Memory B cell (primary cell): Measurements from ENCODE around the gene RABGAP1L.
"Not testable (repeated sequence)": the region's sequence is repeated elsewhere in the genome, so short reads cannot be mapped to it uniquely, and the experiment has no call there.

ENCODE experiments used
- ATAC-seq: fragments of 150-1000 bp; cut with Tn5 transposase; 2 replicates; pipeline ENCODE4 v1.10.0; 2021; ENCODE audit warnings: low read depth, mild to moderate bottlenecking, moderate library complexity
- DNase-seq, 2 donors: peaks; one replicate each; pipeline ENCODE4 v3.0.0; 2022; ENCODE audit warnings: low spot score in 2 of 2
- H3K27ac Mint-ChIP-seq: one replicate; pipeline ENCODE4 v1.8.0; 2022; ENCODE audit warnings: mild to moderate bottlenecking, moderate library complexity, mixed read lengths
- H3K27me3 Mint-ChIP-seq: one replicate; pipeline ENCODE4 v1.8.0; 2022; ENCODE audit warnings: mixed read lengths
- H3K36me3 Mint-ChIP-seq: one replicate; pipeline ENCODE4 v1.8.0; 2022; ENCODE audit warnings: mild to moderate bottlenecking, mixed read lengths
- H3K4me1 Mint-ChIP-seq: one replicate; pipeline ENCODE4 v1.8.0; 2022; ENCODE audit warnings: mixed read lengths
- H3K4me3 Mint-ChIP-seq: one replicate; pipeline ENCODE4 v1.8.0; 2022; ENCODE audit warnings: mild to moderate bottlenecking, moderate library complexity, mixed read lengths
- H3K9me3 Mint-ChIP-seq: one replicate; pipeline ENCODE4 v1.8.0; 2022; ENCODE audit warnings: mixed read lengths

The RABGAP1L gene

DNA sequence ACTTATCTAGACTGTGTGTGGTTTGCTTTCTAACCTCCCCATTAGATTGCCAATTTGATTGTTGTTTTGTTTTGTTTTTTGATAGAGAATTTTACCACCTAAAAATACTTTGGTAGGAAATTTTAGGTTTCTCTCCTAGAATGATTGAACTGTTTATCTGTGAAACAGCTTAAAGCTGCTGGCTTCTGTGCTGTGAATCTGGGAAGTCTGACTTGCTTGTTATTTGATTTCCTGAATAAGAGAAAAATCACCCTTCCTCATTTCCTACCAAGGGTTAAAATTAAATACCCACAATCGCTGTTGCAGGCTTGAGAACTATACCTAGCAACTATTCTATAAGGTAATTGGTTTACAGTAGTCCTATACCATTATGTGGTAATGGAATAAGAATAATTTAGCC lies 641.6 kb downstream of the RABGAP1L start:
- Mint-ChIP-seq H3K4me1 (peaks cover 4% of the 10 kb centered on the region), H3K36me3 (no peaks in the 10 kb centered on the region), H3K27me3 (no peaks in the 10 kb centered on the region), H3K27ac (no peak overlapping the region), H3K4me3 (no peak overlapping the region), H3K9me3 (no peaks in the 10 kb centered on the region)
- DNase-seq, result no peak
- ATAC-seq, result no peak

DNA sequence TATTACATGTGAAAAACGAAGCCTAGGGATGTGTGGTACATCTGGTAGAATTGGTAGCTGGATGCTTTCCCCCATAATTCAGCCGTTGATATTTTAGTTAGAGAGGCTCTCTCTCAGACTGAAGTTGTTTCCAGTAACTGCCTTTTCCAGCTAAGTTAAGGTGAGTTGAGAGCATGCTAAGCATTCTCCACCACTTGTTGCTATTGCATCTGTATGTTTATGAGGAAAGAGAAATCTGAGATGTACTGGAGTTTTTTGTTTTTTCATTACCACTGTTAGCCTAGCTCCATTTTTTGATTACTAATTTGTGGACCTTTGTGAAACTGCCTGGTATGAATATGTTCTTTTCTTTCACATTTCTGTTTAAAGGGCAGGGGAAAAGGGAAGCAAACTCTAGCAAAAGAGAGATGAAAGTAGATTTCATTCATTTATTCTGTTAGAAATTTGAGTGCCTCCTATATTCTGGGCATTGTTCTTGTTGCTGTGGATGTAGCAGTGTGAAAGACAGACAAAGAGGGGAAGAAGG lies 650.5 kb downstream of the RABGAP1L start:
- Mint-ChIP-seq H3K27ac (peak overlapping the region; percentile 21), H3K4me1 (peaks cover 8% of the 10 kb centered on the region), H3K27me3 (no peaks in the 10 kb centered on the region), H3K36me3 (peaks cover 10% of the 10 kb centered on the region), H3K9me3 (no peaks in the 10 kb centered on the region), H3K4me3 (no peak overlapping the region)
- no peak for DNase-seq
- ATAC-seq, result no peak

DNA sequence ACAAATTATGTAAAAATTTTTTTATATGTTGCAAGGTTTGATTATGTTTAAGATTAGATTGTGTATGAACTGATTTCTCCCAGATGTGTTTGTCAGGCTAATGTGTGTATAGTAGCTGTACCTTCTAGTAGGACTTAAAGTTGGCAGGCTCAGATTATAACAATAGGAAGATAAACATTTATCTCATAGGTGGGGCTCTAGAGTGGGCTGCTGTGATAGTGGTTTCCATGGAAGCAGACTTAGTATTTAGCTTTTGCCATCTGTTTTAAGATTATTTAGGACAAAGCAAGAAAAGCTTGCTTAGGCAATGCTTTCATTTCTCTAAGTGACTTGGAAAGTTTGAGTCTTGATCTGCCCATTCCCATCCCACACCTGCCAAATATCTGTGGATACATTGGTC lies 652.7 kb downstream of the RABGAP1L start:
- no peak for DNase-seq
- Mint-ChIP-seq H3K4me3 (no peak overlapping the region), H3K9me3 (no peaks in the 10 kb centered on the region), H3K36me3 (peaks cover 10% of the 10 kb centered on the region), H3K27me3 (no peaks in the 10 kb centered on the region), H3K4me1 (peaks cover 12% of the 10 kb centered on the region), H3K27ac (peak overlapping the region; percentile 45)
- ATAC-seq, result no peak

DNA sequence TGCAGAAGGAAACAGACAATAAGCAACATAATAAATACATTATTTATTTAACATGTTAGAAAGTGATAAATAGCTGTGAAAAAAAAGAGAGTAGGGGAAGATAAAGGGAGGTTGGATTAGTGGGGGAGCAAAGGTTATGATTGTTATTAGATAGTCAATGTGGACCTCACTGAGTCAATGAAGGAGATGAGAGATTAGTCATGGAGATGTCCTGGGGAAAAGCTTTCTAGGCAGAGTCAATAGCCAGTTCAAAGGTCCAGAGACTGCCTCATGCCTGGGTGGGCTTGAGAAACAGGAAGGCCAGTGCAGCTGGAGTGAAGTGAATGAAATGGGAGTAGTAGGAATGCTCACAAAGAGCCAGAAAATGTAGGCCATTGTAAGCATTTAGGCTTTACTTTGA lies 653.3 kb downstream of the RABGAP1L start:
- Mint-ChIP-seq H3K27ac (peak overlapping the region; percentile 45), H3K9me3 (no peaks in the 10 kb centered on the region), H3K27me3 (no peaks in the 10 kb centered on the region), H3K36me3 (peaks cover 13% of the 10 kb centered on the region), H3K4me1 (peaks cover 14% of the 10 kb centered on the region), H3K4me3 (no peak overlapping the region)
- ATAC-seq, result no peak
- DNase-seq, result no peak

DNA sequence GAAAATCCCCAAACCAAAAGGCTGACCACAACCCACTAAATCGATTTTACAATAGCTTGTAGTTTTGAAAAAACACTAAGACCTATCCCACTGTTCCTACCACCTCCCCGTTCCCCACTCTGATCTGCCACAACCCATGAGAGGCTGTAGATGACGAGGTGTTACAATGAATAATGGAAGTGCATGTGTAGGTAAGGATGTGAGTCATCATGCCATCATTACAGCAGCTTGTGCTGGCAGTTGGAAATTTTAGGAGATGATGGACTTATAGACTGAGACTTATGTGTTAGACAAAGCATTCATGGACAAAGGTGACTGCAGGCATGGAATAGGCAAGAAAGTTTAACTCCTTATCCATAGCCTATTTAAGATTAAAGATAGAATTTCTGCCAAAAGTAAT lies 655.7 kb downstream of the RABGAP1L start:
- Mint-ChIP-seq H3K4me3 (no peak overlapping the region), H3K27me3 (no peaks in the 10 kb centered on the region), H3K27ac (peak overlapping the region; percentile 0), H3K36me3 (peaks cover 26% of the 10 kb centered on the region), H3K4me1 (peaks cover 16% of the 10 kb centered on the region), H3K9me3 (no peaks in the 10 kb centered on the region)
- DNase-seq (no peak), ATAC-seq (no peak)

DNA sequence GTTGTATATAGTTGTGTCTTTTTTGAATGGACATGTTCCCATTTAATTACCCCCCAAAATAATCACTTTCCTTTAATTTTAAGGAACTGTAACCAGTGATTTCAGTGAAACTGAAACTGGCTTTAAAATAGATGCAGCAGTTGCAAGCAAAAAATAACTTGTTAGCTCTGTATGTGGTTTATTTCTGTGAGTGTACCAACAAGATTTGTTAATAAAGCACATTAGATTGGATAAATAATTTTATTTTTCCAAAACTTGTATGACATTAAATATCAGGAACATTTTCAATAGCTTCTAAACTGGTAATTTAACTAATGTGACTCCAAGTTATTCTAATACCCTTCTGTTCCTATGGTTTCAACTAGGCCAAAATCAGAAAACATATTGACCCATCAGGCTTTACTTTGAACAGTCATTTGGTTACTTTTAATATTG lies 656.2 kb downstream of the RABGAP1L start:
- ATAC-seq, result peak; percentile 75
- peaks cover 28% of the 10 kb centered on the region for H3K36me3 Mint-ChIP-seq
- DNase-seq, result no peak
- H3K9me3 Mint-ChIP-seq, result no peaks in the 10 kb centered on the region
- no peaks in the 10 kb centered on the region for H3K27me3 Mint-ChIP-seq
- H3K4me1 Mint-ChIP-seq, result peaks cover 14% of the 10 kb centered on the region
- no peak overlapping the region for H3K4me3 Mint-ChIP-seq
- no peak overlapping the region for H3K27ac Mint-ChIP-seq

DNA sequence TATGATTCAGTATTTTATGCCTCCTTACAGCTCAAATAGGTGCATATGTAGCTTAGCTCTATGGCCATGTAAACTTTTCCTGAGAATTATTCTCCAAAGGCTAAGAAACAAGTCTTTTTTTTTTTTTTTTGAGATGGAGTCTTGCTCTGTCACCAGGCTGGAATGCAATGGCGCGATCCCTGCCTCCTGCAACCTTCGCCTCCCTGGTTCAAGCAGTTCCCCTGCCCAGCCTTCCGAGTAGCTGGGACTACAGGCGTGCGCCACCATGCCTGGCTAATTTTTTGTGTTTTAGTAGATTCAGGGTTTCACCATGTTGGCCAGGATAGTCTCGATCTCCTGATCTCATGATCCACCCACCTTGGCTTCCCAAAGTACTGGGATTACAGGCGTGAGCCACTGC lies 657.3 kb downstream of the RABGAP1L start:
- not testable (repeated sequence) for ATAC-seq, H3K27ac Mint-ChIP-seq, H3K9me3 Mint-ChIP-seq, DNase-seq, H3K4me3 Mint-ChIP-seq, H3K27me3 Mint-ChIP-seq
- Mint-ChIP-seq H3K36me3 (peaks cover 31% of the 10 kb centered on the region), H3K4me1 (peaks cover 14% of the 10 kb centered on the region)

DNA sequence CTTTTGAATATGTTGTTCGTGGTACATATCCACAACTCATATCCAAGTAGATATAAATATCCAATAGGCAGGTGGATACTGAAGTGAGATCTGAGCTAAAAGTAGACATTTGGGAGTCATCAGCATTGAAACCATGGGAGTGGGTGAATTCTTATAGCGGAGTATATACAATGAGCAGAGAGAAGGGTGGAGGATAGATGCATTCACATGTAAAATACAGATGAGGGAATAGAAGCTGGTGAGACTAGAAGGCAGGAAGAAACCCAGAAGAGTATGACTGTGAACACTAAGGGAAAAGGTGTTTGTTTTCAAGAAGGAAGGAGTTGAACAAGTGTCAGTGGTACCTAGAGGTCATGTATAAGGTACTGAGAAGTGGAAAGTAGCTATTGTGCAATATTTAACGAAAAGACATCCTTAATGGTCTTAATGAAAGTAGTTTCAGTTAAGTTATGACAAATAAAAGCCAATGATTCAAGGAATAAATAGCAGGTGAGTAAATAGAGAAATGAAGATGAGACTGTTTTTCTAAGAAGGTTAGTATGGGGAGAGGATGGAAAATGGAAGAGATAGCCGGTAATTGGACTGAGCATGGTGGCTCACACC lies 658.8 kb downstream of the RABGAP1L start:
- Mint-ChIP-seq H3K27ac (peak overlapping the region; percentile 8), H3K4me1 (peaks cover 9% of the 10 kb centered on the region), H3K9me3 (no peaks in the 10 kb centered on the region), H3K4me3 (no peak overlapping the region), H3K36me3 (peaks cover 24% of the 10 kb centered on the region), H3K27me3 (no peaks in the 10 kb centered on the region)
- DNase-seq (no peak), ATAC-seq (no peak)

DNA sequence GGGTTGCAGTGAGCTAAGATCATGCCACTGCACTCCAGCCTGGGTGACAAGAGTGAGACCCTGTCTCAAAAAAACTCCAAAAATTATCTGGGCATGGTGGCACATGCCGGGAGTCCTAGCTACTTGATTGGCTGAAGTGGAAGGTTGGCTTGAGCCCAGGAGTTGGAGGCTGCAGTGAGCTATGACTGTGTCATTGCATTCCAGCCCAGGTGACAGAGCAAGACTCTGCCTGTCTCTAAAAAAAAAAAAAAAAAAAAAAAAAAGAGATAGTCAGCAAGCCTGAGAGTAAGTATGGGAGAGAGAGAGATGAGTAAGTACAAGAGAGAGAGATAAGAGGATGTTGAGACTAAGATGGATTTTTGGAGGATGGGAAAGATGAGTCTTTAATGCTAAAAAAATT lies 659.6 kb downstream of the RABGAP1L start:
- Mint-ChIP-seq H3K27ac (no peak overlapping the region), H3K27me3 (no peaks in the 10 kb centered on the region), H3K4me3 (no peak overlapping the region), H3K4me1 (peaks cover 9% of the 10 kb centered on the region), H3K9me3 (no peaks in the 10 kb centered on the region), H3K36me3 (peaks cover 21% of the 10 kb centered on the region)
- DNase-seq (no peak), ATAC-seq (no peak)

DNA sequence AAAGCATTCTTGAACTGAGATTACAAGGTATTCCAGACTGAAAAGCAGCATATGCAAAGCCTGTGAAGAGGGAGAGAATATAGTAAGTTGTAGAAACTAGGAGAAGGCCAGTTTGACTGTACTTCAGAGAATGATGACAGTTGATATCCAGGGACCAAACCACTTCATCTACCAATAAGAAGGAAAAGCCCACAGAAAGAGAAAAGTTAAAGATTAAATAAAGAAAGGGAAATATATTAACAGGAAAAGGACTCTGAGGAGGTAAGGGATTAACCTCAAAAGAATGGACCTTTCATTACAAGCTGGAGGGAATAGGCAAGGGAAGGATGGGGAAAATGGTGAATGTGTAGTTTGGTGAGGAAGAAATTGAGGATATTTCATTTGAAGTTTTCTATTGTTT lies 660.3 kb downstream of the RABGAP1L start:
- DNase-seq (no peak), ATAC-seq (no peak)
- Mint-ChIP-seq H3K4me3 (no peak overlapping the region), H3K27ac (no peak overlapping the region), H3K4me1 (peaks cover 9% of the 10 kb centered on the region), H3K9me3 (no peaks in the 10 kb centered on the region), H3K27me3 (no peaks in the 10 kb centered on the region), H3K36me3 (peaks cover 21% of the 10 kb centered on the region)

DNA sequence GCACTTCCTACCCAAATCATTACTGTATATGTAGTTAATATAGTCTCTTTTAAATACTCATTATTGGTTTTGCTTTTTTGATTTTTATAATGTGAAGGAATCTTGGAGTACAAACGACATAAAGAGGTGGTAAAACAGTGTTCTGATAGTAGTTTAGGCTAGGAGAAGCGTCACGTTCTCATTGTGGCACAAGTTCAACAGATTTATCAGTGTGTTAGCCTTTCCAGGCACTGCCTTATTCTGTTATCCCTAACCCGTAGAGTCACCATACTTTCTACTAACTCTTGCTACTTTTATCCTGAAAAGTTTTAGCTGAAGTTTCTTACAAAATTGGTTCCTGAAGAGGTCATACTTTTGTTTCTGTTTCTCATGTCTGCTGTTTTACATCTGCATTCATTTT lies 665.8 kb downstream of the RABGAP1L start:
- ATAC-seq (no peak), DNase-seq (no peak)
- H3K4me3 Mint-ChIP-seq, result no peak overlapping the region
- H3K9me3 Mint-ChIP-seq, result no peaks in the 10 kb centered on the region
- peaks cover 3% of the 10 kb centered on the region for H3K4me1 Mint-ChIP-seq
- H3K36me3 Mint-ChIP-seq, result peaks cover 15% of the 10 kb centered on the region
- H3K27me3 Mint-ChIP-seq, result no peaks in the 10 kb centered on the region
- H3K27ac Mint-ChIP-seq, result no peak overlapping the region

DNA sequence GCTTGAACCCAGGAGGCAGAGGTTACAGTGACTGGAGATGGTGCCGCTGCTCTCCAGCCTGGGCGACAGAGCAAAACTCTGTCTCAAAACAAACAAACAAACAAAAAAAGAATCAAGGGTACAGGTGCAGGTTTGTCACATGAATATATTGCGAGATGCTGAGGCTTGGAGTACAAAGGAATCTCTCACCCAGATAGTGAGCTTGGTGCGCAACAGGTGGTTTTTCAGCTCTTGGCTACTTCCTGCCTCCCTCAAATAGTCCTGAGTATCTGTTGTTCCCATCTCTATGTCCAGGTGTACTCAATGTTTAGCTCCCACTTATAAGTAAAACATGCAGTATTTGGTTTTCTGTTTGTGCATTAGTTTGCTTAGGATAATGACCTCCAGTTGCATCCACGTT lies 666.5 kb downstream of the RABGAP1L start:
- no peak overlapping the region for H3K4me3 Mint-ChIP-seq
- H3K27me3 Mint-ChIP-seq, result no peaks in the 10 kb centered on the region
- H3K36me3 Mint-ChIP-seq, result peaks cover 13% of the 10 kb centered on the region
- H3K27ac Mint-ChIP-seq, result no peak overlapping the region
- no peaks in the 10 kb centered on the region for H3K9me3 Mint-ChIP-seq
- ATAC-seq (no peak), DNase-seq (no peak)
- peaks cover 3% of the 10 kb centered on the region for H3K4me1 Mint-ChIP-seq

DNA sequence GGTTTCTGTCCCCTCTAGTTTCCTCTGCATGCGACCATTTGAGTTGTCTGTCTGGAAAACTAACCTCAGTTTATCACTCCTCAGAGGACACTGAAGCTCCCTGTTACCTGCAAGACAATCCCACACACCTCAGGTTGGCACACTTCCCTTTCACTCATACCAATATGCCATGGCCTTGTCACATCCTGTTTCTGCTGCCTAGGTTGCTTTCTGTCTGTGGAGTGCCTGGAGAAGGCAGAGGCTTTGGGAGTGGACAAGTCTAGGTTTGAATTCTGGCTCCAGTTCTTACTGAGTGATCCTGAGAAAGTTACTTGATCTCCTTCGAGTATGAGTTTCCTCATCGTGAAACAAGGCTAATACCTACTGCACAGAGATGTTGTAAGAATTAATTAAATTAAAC lies 668.9 kb downstream of the RABGAP1L start:
- Mint-ChIP-seq H3K27me3 (no peaks in the 10 kb centered on the region), H3K36me3 (peaks cover 10% of the 10 kb centered on the region), H3K27ac (no peak overlapping the region), H3K4me1 (peaks cover 9% of the 10 kb centered on the region), H3K9me3 (no peaks in the 10 kb centered on the region), H3K4me3 (no peak overlapping the region)
- no peak for ATAC-seq
- DNase-seq, result no peak

DNA sequence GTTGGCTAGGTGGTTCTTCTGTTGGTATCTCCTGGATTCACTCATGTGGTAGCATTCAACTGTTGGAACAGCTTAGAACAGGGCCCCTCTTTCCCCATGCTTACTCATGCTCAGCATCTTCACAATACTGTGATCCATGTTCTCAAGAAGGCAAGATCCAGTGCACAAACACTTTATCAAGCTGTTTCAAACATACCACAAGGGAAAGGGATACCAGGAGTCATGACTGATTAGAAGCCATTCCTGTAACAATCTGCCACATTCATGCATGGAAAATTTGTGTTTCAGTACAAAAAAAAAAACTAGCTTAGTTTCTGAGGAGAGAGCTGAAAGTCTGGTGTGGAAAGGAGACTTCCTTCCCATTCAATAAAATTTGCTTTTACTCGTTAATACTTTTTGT lies 670.7 kb downstream of the RABGAP1L start:
- DNase-seq (no peak), ATAC-seq (no peak)
- H3K4me3 Mint-ChIP-seq, result no peak overlapping the region
- H3K36me3 Mint-ChIP-seq, result peaks cover 10% of the 10 kb centered on the region
- H3K27ac Mint-ChIP-seq, result no peak overlapping the region
- H3K27me3 Mint-ChIP-seq, result no peaks in the 10 kb centered on the region
- H3K4me1 Mint-ChIP-seq, result peaks cover 9% of the 10 kb centered on the region
- H3K9me3 Mint-ChIP-seq, result no peaks in the 10 kb centered on the region

DNA sequence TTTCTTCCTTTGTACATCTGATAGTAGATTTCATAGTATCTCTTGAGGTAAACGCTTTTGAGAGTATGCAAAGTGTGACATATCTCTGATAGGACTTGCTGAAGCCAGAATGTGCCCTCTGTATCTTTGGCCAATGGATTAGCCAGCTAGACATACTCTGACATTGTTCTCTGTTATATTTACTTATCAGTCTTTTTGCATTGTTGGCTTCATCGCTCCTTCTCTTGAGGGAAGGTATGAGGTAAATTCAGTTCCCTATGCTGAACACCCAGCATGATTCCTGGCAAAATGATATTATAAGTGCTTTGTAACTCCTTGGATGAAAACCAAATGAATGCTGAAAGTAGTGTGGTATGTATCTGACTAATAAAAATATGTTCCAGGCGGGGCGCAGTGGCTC lies 677.2 kb downstream of the RABGAP1L start:
- ATAC-seq (no peak), DNase-seq (no peak)
- no peak overlapping the region for H3K27ac Mint-ChIP-seq
- peaks cover 7% of the 10 kb centered on the region for H3K4me1 Mint-ChIP-seq
- H3K4me3 Mint-ChIP-seq, result no peak overlapping the region
- no peaks in the 10 kb centered on the region for H3K27me3 Mint-ChIP-seq
- H3K36me3 Mint-ChIP-seq, result no peaks in the 10 kb centered on the region
- no peaks in the 10 kb centered on the region for H3K9me3 Mint-ChIP-seq
